ENCODE data around the gene HSPG2. TPM values are rescaled to one million over a fixed set of nuclear protein-coding genes. Genes with fewer than 3 reads are reported as not detected.
A peak's percentile ranks its signal among the peaks of the same experiment; 100 is the strongest.
"Not testable (repeated sequence)": the region's sequence is repeated elsewhere in the genome, so short reads cannot be mapped to it uniquely, and the experiment has no call there.

HSPG2 gene
- total and polyA plus RNA-seq, 2 donors = 242 to 514 TPM

GRCh38 chr1:21921100-21921875, 15.8 kb downstream of the HSPG2 start:
- Histone ChIP-seq H3K27ac (ENCODE audit: low read depth) (peak overlapping the region; percentile 30), H3K4me3 (ENCODE audit: low read depth, low read length) (no peak overlapping the region), H3K4me1 (ENCODE audit: insufficient read depth) (no peaks in the 10 kb centered on the region), H3K36me3 (ENCODE audit: insufficient read depth) (no peaks in the 10 kb centered on the region)
- WGBS = 70% methylated on average over 11 of the region's 11 CpGs
- no peak for DNase-seq (ENCODE audit: extremely low spot score)

DNA sequence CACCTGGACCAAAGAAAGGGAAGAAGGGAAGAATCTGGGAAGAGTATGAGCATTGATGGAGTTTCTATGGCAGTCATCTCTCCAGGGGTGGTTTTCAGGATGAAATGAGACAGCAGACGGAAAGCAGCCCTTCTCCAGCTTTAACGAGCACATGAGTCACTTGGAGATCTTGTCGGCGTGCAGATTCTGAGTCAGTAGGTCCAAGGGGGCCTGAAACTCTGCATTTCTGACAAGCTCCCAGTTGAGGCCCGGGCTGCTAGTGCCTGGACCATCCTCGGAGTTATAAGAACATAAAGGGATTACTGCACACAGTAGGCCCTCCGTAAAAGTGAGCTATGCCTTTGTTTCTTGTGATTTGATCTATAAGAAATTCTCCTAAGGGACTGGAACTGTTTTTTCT, 17.6 kb downstream of the HSPG2 start:
- no peaks in the 10 kb centered on the region for H3K4me1 ChIP-seq (ENCODE audit: insufficient read depth)
- DNase-seq (ENCODE audit: extremely low spot score) = no peak
- WGBS = 45% methylated on average over 7 of the region's 7 CpGs
- no peak overlapping the region for H3K4me3 ChIP-seq (ENCODE audit: low read depth, low read length)
- no peak overlapping the region for H3K27ac ChIP-seq (ENCODE audit: low read depth)
- no peaks in the 10 kb centered on the region for H3K36me3 ChIP-seq (ENCODE audit: insufficient read depth)

GRCh38 chr1:21917239-21917631, 19.9 kb downstream of the HSPG2 start:
- 84% methylated on average over 6 of the region's 6 CpGs for WGBS
- H3K36me3 ChIP-seq (ENCODE audit: insufficient read depth); H3K27ac ChIP-seq (ENCODE audit: low read depth); DNase-seq (ENCODE audit: extremely low spot score); H3K4me1 ChIP-seq (ENCODE audit: insufficient read depth); H3K4me3 ChIP-seq (ENCODE audit: low read depth, low read length): not testable (repeated sequence)

- peaks cover under 1% of the 10 kb centered on the region for H3K4me1 ChIP-seq (ENCODE audit: insufficient read depth)
- no peak for DNase-seq (ENCODE audit: extremely low spot score)
- H3K4me3 ChIP-seq (ENCODE audit: low read depth, low read length) = no peak overlapping the region
- H3K27ac ChIP-seq (ENCODE audit: low read depth) = no peak overlapping the region
- 70% methylated on average over 20 of the region's 20 CpGs for WGBS
- H3K36me3 ChIP-seq (ENCODE audit: insufficient read depth) = no peaks in the 10 kb centered on the region
Measured at GRCh38 chr1:21916447-21917238, 20.5 kb downstream of the HSPG2 start.

DNA sequence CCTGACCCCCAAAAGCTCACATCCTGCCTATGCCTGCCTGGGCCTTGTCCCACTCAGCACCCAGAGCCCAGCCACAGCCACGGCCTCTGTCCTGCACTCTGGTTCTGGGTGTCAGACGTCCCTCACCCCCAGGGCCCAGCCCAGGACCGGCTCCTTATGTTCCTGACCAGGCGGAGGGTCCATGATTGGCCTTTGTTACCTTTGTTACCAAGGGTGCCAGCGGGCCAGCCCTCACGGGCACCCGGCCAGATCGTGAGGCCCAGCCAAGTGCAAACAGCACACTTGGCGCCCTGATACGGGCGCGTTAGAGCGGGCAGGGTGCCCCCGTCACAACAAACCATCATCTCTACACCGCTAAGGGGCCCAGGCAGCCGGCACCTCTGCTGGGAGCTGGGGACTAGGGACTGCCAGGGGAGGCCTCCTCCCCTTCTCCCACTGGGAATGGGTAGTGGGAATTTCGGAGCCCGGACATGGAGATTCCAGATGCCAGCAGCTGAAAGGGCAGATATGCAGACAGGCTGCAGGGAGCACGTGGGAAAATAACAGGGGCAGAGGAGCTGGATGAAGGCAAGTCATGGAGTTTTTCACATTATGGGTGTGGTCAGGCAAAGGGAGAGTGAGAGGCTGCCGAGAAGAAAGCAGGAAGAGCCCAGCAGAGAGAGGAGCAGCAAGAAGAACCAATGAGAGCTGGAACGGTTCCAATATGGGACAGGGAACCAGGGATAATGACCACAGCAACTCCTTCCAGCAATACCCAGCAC, 22.1 kb downstream of the HSPG2 start:
- Histone ChIP-seq H3K27ac (ENCODE audit: low read depth) (no peak overlapping the region), H3K4me3 (ENCODE audit: low read depth, low read length) (no peak overlapping the region), H3K36me3 (ENCODE audit: insufficient read depth) (no peaks in the 10 kb centered on the region), H3K4me1 (ENCODE audit: insufficient read depth) (peaks cover 3% of the 10 kb centered on the region)
- no peak for DNase-seq (ENCODE audit: extremely low spot score)
- whole genome bisulfite sequencing = 35% methylated on average over 21 of the region's 21 CpGs

DNA sequence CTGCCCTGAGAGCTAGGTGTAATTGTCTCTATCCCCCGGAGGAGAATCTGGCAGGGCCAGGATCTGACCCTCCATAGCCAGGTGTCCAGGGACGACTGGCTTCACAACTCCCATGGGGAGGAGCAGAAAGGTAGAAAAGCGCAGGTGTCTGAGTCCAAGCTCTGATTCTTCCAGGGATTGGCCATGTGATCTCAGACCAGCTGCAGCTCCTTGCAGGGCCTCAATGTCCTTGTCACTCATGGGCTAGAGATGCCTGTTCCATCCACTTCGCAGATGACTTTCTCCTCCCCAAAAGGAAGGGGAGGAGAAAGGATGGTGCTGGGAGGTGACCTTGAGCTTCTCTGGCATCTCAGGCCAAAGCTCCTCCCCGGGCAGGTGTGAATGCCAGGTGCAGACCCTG, 22.7 kb downstream of the HSPG2 start:
- Histone ChIP-seq H3K36me3 (ENCODE audit: insufficient read depth) (no peaks in the 10 kb centered on the region), H3K4me1 (ENCODE audit: insufficient read depth) (peaks cover 3% of the 10 kb centered on the region), H3K27ac (ENCODE audit: low read depth) (peak overlapping the region; percentile 33), H3K4me3 (ENCODE audit: low read depth, low read length) (no peak overlapping the region)
- DNase-seq (ENCODE audit: extremely low spot score) = no peak
- WGBS = 64% methylated on average over 5 of the region's 5 CpGs

DNA sequence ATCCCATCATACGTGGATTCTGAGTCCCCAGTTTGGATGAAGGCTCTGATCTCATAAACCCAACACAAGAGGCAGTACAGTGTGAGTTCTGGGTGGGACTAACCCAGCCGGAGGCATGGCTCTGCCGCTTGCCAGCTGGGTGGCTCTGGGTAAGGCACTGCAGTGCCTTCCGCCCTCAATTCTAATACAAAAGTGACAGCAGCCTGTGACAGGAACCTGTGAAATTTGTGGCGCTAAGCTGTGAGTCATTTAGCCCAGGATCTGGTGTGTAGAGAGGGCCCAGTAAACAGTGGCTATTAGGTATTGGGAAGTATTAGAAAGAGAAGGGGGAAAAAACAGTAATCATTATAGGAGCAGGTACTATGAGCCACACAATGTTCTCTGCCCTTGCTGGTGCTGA, 23.3 kb downstream of the HSPG2 start:
- no peak for DNase-seq (ENCODE audit: extremely low spot score)
- 47% methylated on average over 5 of the region's 5 CpGs for WGBS
- no peaks in the 10 kb centered on the region for H3K36me3 ChIP-seq (ENCODE audit: insufficient read depth)
- no peak overlapping the region for H3K4me3 ChIP-seq (ENCODE audit: low read depth, low read length)
- H3K4me1 ChIP-seq (ENCODE audit: insufficient read depth) = peaks cover 3% of the 10 kb centered on the region
- H3K27ac ChIP-seq (ENCODE audit: low read depth) = no peak overlapping the region

- DNase-seq (ENCODE audit: extremely low spot score) = no peak
- Histone ChIP-seq H3K27ac (ENCODE audit: low read depth) (peak overlapping the region; percentile 13), H3K36me3 (ENCODE audit: insufficient read depth) (no peaks in the 10 kb centered on the region), H3K4me3 (ENCODE audit: low read depth, low read length) (no peak overlapping the region), H3K4me1 (ENCODE audit: insufficient read depth) (peaks cover 3% of the 10 kb centered on the region)
- WGBS = 47% methylated on average over 8 of the region's 8 CpGs
Measured at GRCh38 chr1:21913258-21913657, 23.9 kb downstream of the HSPG2 start.

GRCh38 chr1:21912038-21912758, 24.9 kb downstream of the HSPG2 start:
- Histone ChIP-seq H3K4me1 (ENCODE audit: insufficient read depth) (peaks cover 3% of the 10 kb centered on the region), H3K4me3 (ENCODE audit: low read depth, low read length) (no peak overlapping the region), H3K36me3 (ENCODE audit: insufficient read depth) (no peaks in the 10 kb centered on the region), H3K27ac (ENCODE audit: low read depth) (peak overlapping the region; percentile 75)
- WGBS = 55% methylated on average over 9 of the region's 9 CpGs
- DNase-seq (ENCODE audit: extremely low spot score) = no peak

DNA sequence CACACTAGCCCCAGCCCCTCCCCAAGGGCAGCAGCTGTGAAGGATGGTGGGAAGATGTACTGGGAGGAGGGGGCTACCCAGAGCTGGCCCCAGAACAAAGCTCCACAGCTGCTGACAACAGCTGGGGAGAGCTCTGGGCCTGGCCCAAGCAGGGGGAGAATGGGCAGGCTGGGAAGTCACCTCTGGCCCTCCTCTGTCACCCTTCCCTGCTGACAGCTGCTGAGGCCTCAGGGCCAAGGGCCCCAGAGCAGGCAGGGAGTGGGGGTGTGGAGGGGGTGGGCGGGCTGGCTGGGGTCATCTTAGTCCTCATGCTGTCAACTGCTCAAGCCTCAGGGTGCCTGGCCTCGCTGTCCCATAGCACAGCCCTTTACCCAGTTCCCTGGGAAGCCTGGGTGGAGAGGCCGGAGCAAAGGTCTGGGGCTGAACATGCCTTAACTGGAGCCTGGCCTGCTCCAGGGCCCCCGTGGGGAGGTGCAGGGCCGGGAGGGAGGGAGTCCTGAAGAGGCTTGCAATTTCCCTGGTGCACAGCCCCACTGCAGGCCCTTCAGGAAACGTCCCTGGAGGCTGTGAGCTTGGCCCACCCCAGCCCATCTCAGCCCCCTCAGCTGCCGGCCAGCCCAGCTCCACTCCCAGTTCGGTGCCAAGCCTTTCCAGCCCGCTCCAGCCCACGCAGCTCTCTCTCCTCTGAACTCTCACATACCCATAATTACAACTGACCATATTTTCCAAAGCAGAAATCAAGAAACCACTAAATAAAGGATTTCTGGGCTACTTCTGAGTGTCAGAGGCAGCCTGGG, 25.7 kb downstream of the HSPG2 start:
- WGBS = 13% methylated on average over 10 of the region's 10 CpGs
- Histone ChIP-seq H3K36me3 (ENCODE audit: insufficient read depth) (no peaks in the 10 kb centered on the region), H3K4me3 (ENCODE audit: low read depth, low read length) (no peak overlapping the region), H3K27ac (ENCODE audit: low read depth) (peak overlapping the region; percentile 85), H3K4me1 (ENCODE audit: insufficient read depth) (peaks cover 3% of the 10 kb centered on the region)
- DNase-seq (ENCODE audit: extremely low spot score) = no peak

DNA sequence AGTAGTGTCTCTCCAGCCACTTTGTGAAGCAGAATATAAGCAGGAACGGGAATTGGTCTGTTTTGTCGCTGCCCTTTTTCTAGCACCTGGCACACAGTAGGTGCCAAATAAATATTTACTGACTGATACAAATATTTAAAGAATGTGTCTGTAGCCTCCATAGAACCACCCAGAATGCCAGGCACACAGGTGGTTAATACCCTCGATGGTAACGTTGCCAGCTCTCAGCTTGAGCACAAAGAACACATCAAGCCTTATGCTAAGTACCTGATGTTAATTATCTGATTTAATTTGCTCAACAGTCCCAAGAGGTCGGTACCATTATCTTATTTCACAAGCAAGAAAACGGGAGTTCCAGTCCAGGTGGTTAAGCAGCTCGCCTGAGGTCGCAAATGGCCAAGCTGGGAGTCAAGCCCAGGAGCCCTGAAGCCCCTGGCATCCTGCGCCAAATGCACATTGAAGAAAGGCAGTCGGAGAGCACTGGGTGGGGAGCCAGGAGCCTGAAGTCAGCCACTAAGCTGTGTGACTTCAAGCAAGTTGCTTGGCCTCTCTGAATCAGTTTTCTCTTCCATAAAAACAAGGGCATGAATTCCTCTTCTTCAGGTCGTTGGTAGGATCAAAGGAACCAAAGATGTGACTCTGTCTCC, 26.4 kb downstream of the HSPG2 start:
- no peaks in the 10 kb centered on the region for H3K36me3 ChIP-seq (ENCODE audit: insufficient read depth)
- 48% methylated on average over 11 of the region's 11 CpGs for WGBS
- H3K4me3 ChIP-seq (ENCODE audit: low read depth, low read length) = no peak overlapping the region
- H3K4me1 ChIP-seq (ENCODE audit: insufficient read depth) = peaks cover 3% of the 10 kb centered on the region
- peak overlapping the region; percentile 85 for H3K27ac ChIP-seq (ENCODE audit: low read depth)
- no peak for DNase-seq (ENCODE audit: extremely low spot score)

GRCh38 chr1:21909787-21910503, 27.2 kb downstream of the HSPG2 start:
- Histone ChIP-seq H3K36me3 (ENCODE audit: insufficient read depth) (no peaks in the 10 kb centered on the region), H3K27ac (ENCODE audit: low read depth) (peak overlapping the region; percentile 40), H3K4me3 (ENCODE audit: low read depth, low read length) (no peak overlapping the region), H3K4me1 (ENCODE audit: insufficient read depth) (peaks cover 3% of the 10 kb centered on the region)
- no peak for DNase-seq (ENCODE audit: extremely low spot score)
- WGBS = 15% methylated on average over 9 of the region's 9 CpGs
